ENCODE results near the gene PTTG1IP.

The PTTG1IP gene

DNA sequence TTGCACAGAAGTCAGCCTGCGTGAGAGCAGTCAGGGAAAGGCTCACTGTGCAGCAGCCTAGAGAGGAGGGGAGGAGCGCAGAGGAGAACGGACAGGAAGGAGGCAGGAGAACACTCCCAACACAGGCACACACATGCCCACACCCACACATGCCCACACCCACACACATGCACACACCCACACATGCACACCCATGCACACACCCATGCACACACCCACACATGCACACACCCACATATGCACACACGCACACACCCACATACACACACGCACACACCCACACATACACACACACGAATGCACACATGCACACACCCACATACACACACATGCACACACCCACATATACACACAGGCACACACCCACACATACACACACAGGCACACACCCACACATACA, 62.7 kb downstream of the PTTG1IP start:
- intact Hi-C loops (cut with DNase I; ENCODE audit: low total_unique reads), result loop anchor here (10.0 kb wide), 1 partner anchor 114 kb away; the partner anchor contains the start of gene ITGB2

DNA sequence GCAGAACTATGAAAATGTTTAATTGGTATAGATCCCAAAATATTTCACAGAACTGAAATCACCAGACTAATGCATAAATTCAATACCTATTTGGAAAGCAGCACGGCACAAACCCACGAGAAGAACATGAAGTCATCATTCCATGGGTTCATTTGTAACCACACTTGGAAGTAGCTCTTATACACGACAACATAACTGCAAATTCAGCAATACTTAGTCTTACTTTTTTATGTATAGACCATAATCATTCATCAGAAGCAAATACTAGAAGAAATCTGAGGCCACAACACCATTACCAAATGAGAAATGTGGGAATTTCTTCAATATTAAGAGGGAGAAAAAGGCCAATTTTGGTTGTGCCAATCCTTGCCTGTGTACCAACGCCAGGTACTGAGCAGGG, 67.6 kb downstream of the PTTG1IP start:
- TF ChIP-seq, protein P1, sequence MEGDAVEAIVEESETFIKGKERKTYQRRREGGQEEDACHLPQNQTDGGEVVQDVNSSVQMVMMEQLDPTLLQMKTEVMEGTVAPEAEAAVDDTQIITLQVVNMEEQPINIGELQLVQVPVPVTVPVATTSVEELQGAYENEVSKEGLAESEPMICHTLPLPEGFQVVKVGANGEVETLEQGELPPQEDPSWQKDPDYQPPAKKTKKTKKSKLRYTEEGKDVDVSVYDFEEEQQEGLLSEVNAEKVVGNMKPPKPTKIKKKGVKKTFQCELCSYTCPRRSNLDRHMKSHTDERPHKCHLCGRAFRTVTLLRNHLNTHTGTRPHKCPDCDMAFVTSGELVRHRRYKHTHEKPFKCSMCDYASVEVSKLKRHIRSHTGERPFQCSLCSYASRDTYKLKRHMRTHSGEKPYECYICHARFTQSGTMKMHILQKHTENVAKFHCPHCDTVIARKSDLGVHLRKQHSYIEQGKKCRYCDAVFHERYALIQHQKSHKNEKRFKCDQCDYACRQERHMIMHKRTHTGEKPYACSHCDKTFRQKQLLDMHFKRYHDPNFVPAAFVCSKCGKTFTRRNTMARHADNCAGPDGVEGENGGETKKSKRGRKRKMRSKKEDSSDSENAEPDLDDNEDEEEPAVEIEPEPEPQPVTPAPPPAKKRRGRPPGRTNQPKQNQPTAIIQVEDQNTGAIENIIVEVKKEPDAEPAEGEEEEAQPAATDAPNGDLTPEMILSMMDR (IDR thresholded peaks at IDR 0.05), result no peak
- Histone ChIP-seq H3K4me1 (peaks cover 0 to 14% (median 8%) of the 10 kb centered on the region in 4 donors), H3K9me3 (no peaks in the 10 kb centered on the region), H3K4me3 (no peak overlapping the region), H3K36me3 (peaks cover 34 to 67% (median 51%) of the 10 kb centered on the region in 3 donors), H3K27ac (no peak overlapping the region), H3K27me3 (no peaks in the 10 kb centered on the region)
- DNase-seq, result no peak
- intact Hi-C loops (cut with DNase I; ENCODE audit: low total_unique reads), result no loop called here

More for the DNA sequence above, 62.7 kb downstream of the PTTG1IP start:
- H3K36me3 ChIP-seq, result peaks cover 26 to 74% (median 50%) of the 10 kb centered on the region in 3 donors
- H3K27ac ChIP-seq, result no peak overlapping the region
- H3K9me3 ChIP-seq, result no peaks in the 10 kb centered on the region
- peaks cover 0 to 5% (median 0%) of the 10 kb centered on the region in 4 donors for H3K4me1 ChIP-seq
- H3K4me3 ChIP-seq, result no peak overlapping the region
- TF ChIP-seq, protein P1 (IDR thresholded peaks at IDR 0.05), result no peak
- H3K27me3 ChIP-seq, result no peaks in the 10 kb centered on the region
- DNase-seq, result no peak

DNA sequence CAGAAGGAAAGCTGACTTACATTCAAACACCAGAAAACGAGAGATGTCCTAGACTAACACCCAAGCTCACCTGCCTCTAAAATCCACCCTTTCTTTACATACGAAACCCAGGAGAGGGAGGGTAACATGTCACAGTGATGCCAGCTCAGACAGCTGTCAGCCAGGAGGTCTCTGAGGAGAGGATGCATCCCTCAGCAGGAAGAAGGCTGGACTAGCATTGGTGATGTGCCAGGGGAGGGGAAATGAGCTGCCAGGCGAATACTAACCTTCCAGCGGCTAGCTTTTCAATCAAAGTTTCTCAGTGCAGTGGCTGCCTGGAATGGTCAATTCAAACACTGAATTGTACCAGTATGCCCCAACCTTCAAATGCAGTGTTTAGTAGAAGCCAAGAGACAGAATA, 68.3 kb downstream of the PTTG1IP start:
- H3K27me3 ChIP-seq, result no peaks in the 10 kb centered on the region
- intact Hi-C loops (cut with DNase I; ENCODE audit: low total_unique reads), result no loop called here
- no peak overlapping the region for H3K4me3 ChIP-seq
- TF ChIP-seq, protein P1 (IDR thresholded peaks at IDR 0.05), result no peak
- no peaks in the 10 kb centered on the region for H3K9me3 ChIP-seq
- no peak for DNase-seq
- peaks cover 0 to 20% (median 15%) of the 10 kb centered on the region in 4 donors for H3K4me1 ChIP-seq
- H3K27ac ChIP-seq, result no peak overlapping the region
- H3K36me3 ChIP-seq, result peaks cover 34 to 61% (median 47%) of the 10 kb centered on the region in 3 donors

DNA sequence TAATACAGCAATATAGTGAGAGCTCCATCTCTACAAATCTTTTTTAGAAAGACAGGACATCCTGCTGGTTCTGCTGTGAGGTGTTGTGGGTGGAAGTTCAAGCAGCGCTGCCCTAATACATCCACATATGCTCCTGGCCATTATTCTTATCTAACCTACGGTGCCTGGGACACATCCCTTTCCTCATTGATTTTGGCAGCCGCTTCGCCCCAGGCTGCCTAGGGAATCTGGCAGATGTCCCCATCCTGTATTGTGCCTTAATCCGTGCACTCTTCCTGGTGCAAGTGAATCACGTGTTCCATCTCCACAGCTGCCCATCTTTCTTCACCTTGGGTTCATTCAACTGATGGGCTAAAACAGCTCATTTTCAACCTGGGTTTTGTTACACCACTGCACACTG, 68.7 kb downstream of the PTTG1IP start:
- no peak for DNase-seq
- TF ChIP-seq, protein P1 (IDR thresholded peaks at IDR 0.05), result no peak
- Histone ChIP-seq H3K27me3 (no peaks in the 10 kb centered on the region), H3K27ac (no peak overlapping the region), H3K4me3 (no peak overlapping the region), H3K4me1 (peaks cover 0 to 25% (median 19%) of the 10 kb centered on the region in 4 donors), H3K9me3 (no peaks in the 10 kb centered on the region), H3K36me3 (peaks cover 34 to 56% (median 42%) of the 10 kb centered on the region in 3 donors)
- intact Hi-C loops (cut with DNase I; ENCODE audit: low total_unique reads), result loop anchor here (5.0 kb wide), 1 partner anchor 73 kb away; no protein-coding TSS in a partner anchor

DNA sequence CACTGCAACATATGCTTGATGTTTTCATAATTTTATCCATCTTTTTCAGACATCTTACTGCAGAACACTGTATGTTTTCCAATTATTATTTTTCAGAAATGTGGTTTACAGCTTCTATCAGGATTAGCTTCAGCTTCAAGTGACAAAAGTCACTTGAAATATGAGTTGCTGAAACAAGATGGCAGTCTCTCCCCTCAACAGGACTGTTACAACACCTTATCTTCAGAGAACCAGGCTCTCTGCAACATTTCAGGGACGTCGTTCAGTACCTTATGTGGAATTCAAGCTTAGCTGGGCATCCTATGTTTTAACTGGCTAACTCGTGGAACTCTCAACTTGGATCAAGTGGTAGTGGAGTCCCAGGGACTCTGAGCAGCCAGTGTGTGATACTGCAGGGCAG, 69.8 kb downstream of the PTTG1IP start:
- Histone ChIP-seq H3K27me3 (no peaks in the 10 kb centered on the region), H3K36me3 (peaks cover 33 to 50% (median 34%) of the 10 kb centered on the region in 3 donors), H3K4me3 (no peak overlapping the region), H3K4me1 (peaks cover 0 to 30% (median 24%) of the 10 kb centered on the region in 4 donors), H3K9me3 (no peaks in the 10 kb centered on the region), H3K27ac (no peak overlapping the region)
- intact Hi-C loops (cut with DNase I; ENCODE audit: low total_unique reads), result loop anchor here (5.0 kb wide), 1 partner anchor 74 kb away; no protein-coding TSS in a partner anchor
- DNase-seq, result no peak
- TF ChIP-seq, protein P1 (IDR thresholded peaks at IDR 0.05), result no peak

All from tibial artery (tissue), 4 donors.